ENCODE data around the gene MCRIP2. TPM values are rescaled to one million over a fixed set of nuclear protein-coding genes. Genes with fewer than 3 reads are reported as not detected.

Gene MCRIP2
- total RNA-seq, 1 donor from 2014 or later = 20.9 TPM

DNA sequence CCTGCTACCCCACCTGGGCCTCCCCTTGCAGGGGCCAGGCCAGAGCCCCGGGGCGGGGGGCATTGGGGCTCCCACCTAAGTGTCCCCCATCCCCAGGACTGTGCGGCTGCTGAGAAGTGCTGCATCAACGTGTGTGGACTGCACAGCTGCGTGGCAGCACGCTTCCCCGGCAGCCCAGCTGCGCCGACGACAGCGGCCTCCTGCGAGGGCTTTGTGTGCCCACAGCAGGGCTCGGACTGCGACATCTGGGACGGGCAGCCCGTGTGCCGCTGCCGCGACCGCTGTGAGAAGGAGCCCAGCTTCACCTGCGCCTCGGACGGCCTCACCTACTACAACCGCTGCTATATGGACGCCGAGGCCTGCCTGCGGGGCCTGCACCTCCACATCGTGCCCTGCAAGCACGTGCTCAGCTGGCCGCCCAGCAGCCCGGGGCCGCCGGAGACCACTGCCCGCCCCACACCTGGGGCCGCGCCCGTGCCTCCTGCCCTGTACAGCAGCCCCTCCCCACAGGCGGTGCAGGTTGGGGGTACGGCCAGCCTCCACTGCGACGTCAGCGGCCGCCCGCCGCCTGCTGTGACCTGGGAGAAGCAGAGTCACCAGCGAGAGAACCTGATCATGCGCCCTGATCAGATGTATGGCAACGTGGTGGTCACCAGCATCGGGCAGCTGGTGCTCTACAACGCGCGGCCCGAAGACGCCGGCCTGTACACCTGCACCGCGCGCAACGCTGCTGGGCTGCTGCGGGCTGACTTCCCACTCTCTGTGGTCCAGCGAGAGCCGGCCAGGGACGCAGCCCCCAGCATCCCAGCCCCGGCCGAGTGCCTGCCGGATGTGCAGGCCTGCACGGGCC lies 8.9 kb upstream of the MCRIP2 start:
- Histone ChIP-seq H2AFZ (ENCODE audit: low read depth, low read length) (no peak overlapping the region), H3K4me3 (ENCODE audit: insufficient read depth, low read depth, low read length) (no peak overlapping the region), H4K20me1 (ENCODE audit: insufficient read depth, low read length) (peaks cover 14% of the 10 kb centered on the region), H3K4me1 (ENCODE audit: insufficient read depth, low read length) (peaks cover 11% of the 10 kb centered on the region), H3K9me3 (ENCODE audit: insufficient read depth, low read depth, low read length) (no peaks in the 10 kb centered on the region), H3K27ac (ENCODE audit: low read depth, low read length) (no peak overlapping the region), H3K79me2 (ENCODE audit: insufficient read depth, low read length) (peaks cover 15% of the 10 kb centered on the region), H3K9ac (ENCODE audit: low read length) (no peak overlapping the region), H3K36me3 (ENCODE audit: insufficient read depth, low read length) (no peaks in the 10 kb centered on the region), H3K27me3 (ENCODE audit: insufficient read depth, low read length) (no peaks in the 10 kb centered on the region), H3K4me2 (ENCODE audit: low read length) (no peak overlapping the region)
- no peaks in the 10 kb centered on the region for H3K36me3 Mint-ChIP-seq (ENCODE audit: low read depth, unreplicated experiment)
- DNase-seq (ENCODE audit: low read depth) = no peak
- FAIRE-seq = no peak
- no peak for TF ChIP-seq EZH2 (IDR thresholded peaks at IDR 0.05; ENCODE audit: insufficient read depth, low read length)
- TF ChIP-seq, protein P1, sequence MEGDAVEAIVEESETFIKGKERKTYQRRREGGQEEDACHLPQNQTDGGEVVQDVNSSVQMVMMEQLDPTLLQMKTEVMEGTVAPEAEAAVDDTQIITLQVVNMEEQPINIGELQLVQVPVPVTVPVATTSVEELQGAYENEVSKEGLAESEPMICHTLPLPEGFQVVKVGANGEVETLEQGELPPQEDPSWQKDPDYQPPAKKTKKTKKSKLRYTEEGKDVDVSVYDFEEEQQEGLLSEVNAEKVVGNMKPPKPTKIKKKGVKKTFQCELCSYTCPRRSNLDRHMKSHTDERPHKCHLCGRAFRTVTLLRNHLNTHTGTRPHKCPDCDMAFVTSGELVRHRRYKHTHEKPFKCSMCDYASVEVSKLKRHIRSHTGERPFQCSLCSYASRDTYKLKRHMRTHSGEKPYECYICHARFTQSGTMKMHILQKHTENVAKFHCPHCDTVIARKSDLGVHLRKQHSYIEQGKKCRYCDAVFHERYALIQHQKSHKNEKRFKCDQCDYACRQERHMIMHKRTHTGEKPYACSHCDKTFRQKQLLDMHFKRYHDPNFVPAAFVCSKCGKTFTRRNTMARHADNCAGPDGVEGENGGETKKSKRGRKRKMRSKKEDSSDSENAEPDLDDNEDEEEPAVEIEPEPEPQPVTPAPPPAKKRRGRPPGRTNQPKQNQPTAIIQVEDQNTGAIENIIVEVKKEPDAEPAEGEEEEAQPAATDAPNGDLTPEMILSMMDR (IDR thresholded peaks at IDR 0.05; ENCODE audit: insufficient read depth, low read depth, low read length) = no peak
- no peak overlapping the region for H3K4me3 Mint-ChIP-seq (ENCODE audit: unreplicated experiment)
- H3K27me3 Mint-ChIP-seq (ENCODE audit: low read depth, unreplicated experiment) = no peaks in the 10 kb centered on the region
- H3K9me3 Mint-ChIP-seq (ENCODE audit: unreplicated experiment) = no peaks in the 10 kb centered on the region
- H3K27ac Mint-ChIP-seq (ENCODE audit: unreplicated experiment) = no peak overlapping the region
- no peaks in the 10 kb centered on the region for H3K4me1 Mint-ChIP-seq (ENCODE audit: low read depth, unreplicated experiment)

DNA sequence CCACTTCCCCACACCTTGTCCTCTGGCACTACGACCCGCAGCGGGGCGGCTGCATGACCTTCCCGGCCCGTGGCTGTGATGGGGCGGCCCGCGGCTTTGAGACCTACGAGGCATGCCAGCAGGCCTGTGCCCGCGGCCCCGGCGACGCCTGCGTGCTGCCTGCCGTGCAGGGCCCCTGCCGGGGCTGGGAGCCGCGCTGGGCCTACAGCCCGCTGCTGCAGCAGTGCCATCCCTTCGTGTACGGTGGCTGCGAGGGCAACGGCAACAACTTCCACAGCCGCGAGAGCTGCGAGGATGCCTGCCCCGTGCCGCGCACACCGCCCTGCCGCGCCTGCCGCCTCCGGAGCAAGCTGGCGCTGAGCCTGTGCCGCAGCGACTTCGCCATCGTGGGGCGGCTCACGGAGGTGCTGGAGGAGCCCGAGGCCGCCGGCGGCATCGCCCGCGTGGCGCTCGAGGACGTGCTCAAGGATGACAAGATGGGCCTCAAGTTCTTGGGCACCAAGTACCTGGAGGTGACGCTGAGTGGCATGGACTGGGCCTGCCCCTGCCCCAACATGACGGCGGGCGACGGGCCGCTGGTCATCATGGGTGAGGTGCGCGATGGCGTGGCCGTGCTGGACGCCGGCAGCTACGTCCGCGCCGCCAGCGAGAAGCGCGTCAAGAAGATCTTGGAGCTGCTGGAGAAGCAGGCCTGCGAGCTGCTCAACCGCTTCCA lies 8.1 kb upstream of the MCRIP2 start:
- Histone ChIP-seq H3K4me2 (ENCODE audit: low read length) (no peak overlapping the region), H3K9ac (ENCODE audit: low read length) (no peak overlapping the region), H3K4me1 (ENCODE audit: insufficient read depth, low read length) (peaks cover 11% of the 10 kb centered on the region), H3K27me3 (ENCODE audit: insufficient read depth, low read length) (no peaks in the 10 kb centered on the region), H3K79me2 (ENCODE audit: insufficient read depth, low read length) (peaks cover 15% of the 10 kb centered on the region), H3K27ac (ENCODE audit: low read depth, low read length) (no peak overlapping the region), H2AFZ (ENCODE audit: low read depth, low read length) (no peak overlapping the region), H4K20me1 (ENCODE audit: insufficient read depth, low read length) (peaks cover 14% of the 10 kb centered on the region), H3K9me3 (ENCODE audit: insufficient read depth, low read depth, low read length) (no peaks in the 10 kb centered on the region), H3K4me3 (ENCODE audit: insufficient read depth, low read depth, low read length) (no peak overlapping the region), H3K36me3 (ENCODE audit: insufficient read depth, low read length) (no peaks in the 10 kb centered on the region)
- no peak for DNase-seq (ENCODE audit: low read depth)
- H3K4me1 Mint-ChIP-seq (ENCODE audit: low read depth, unreplicated experiment) = no peaks in the 10 kb centered on the region
- no peak for FAIRE-seq
- no peaks in the 10 kb centered on the region for H3K9me3 Mint-ChIP-seq (ENCODE audit: unreplicated experiment)
- H3K27ac Mint-ChIP-seq (ENCODE audit: unreplicated experiment) = no peak overlapping the region
- no peak overlapping the region for H3K4me3 Mint-ChIP-seq (ENCODE audit: unreplicated experiment)
- no peak for TF ChIP-seq EZH2 (IDR thresholded peaks at IDR 0.05; ENCODE audit: insufficient read depth, low read length)
- TF ChIP-seq, protein P1 (IDR thresholded peaks at IDR 0.05; ENCODE audit: insufficient read depth, low read depth, low read length) = no peak
- no peaks in the 10 kb centered on the region for H3K27me3 Mint-ChIP-seq (ENCODE audit: low read depth, unreplicated experiment)
- no peaks in the 10 kb centered on the region for H3K36me3 Mint-ChIP-seq (ENCODE audit: low read depth, unreplicated experiment)

All from astrocyte (in vitro differentiated cells and primary cell).